Tibial nerve (tissue), 4 donors: Measurements from ENCODE around the gene ETV7. TPM values are rescaled to one million over a fixed set of nuclear protein-coding genes. Genes with fewer than 3 reads are reported as not detected.
A peak's percentile ranks its signal among the peaks of the same experiment; 100 is the strongest.

ENCODE experiments used
- DNase-seq, 2 donors: peaks; one replicate each; pipeline ENCODE4 v3.0.0-alpha.2; 2019; ENCODE audit warnings: low spot score in 2 of 2
- H3K27ac ChIP-seq, 4 donors: fragments of 200-600 bp; sonication (generic) in 3 of 4; one replicate each; pipeline ENCODE4 v1.5.1; 2017 to 2019; ENCODE audit warnings: mild to moderate bottlenecking in 1 of 4
- H3K27me3 ChIP-seq, 2 donors: fragments of 200-600 bp; sonication (generic) in 1 of 2; one replicate each; pipeline versions ENCODE4 v1.5.1 to v1.6.0; 2017 to 2019
- H3K36me3 ChIP-seq, 3 donors: fragments of 200-600 bp; sonication (generic); one replicate each; pipeline ENCODE4 v1.5.1; 2018 to 2019
- H3K4me1 ChIP-seq, 4 donors: fragments of 200-600 bp; sonication (generic) in 3 of 4; one replicate each; pipeline ENCODE4 v1.5.1; 2017 to 2019
- H3K4me3 ChIP-seq, 4 donors: fragments of 200-600 bp; sonication (generic) in 3 of 4; one replicate each; pipeline ENCODE4 v1.5.1; 2017 to 2019; ENCODE audit warnings: mild to moderate bottlenecking in 1 of 4, moderate library complexity in 1 of 4
- H3K9me3 ChIP-seq, 4 donors: fragments of 200-600 bp; sonication (generic) in 3 of 4; one replicate each; pipeline ENCODE4 v1.5.1; 2017 to 2019
- CTCF ChIP-seq, 5 experiments: fragments of 200-600 bp in 3 of 5; fragments of 450-650 bp in 2 of 5; sonication (generic) in 3 of 5; IDR thresholded peaks; one replicate each; pipeline ENCODE4 v1.5.1; 2016 to 2019; ENCODE audit warnings: antibody characterized with exemption in 5 of 5, mild to moderate bottlenecking in 3 of 5, moderate library complexity in 2 of 5
- EP300 ChIP-seq, 2 donors: sonication (generic); formaldehyde crosslinking; IDR thresholded peaks; one replicate each; pipeline ENCODE4 v1.6.1; 2017; ENCODE audit warnings: antibody characterized with exemption in 2 of 2, mild to moderate bottlenecking in 1 of 2
- POLR2A ChIP-seq, 2 donors: fragments of 450-650 bp; IDR thresholded peaks; one replicate each; pipeline ENCODE4 v1.6.1; 2017; ENCODE audit warnings: antibody characterized with exemption in 2 of 2, mild to moderate bottlenecking in 2 of 2, moderate library complexity in 2 of 2
- WGBS, 2 donors: methylation state at CpG; one replicate each; pipeline ENCODE4 v1.1.5; 2018; 5-methylcytosine and 5-hydroxymethylcytosine counted together
- total RNA-seq, 4 donors: library from RNA; depleted of rRNA; stranded (reverse); fragments of >200 nt; gene quantifications; one replicate each; pipeline ENCODE4 v1.1.0, GENCODE V29; 2016

Gene ETV7
- total RNA-seq: 1 to 10 TPM in 3 of 4 donors, under 1 TPM in 1; 0.60 to 9.2 (median 2.9) TPM

GRCh38 chr6:36387440-36388303 is at the start of gene ETV7:
TSS of gene ETV7 (minus strand) at chr6:36387669. CDS start at chr6:36387541, 128 bp downstream.
- Histone ChIP-seq H3K4me1 (peaks cover 0 to 20% (median 8%) of the 10 kb centered on the region in 4 donors), H3K9me3 (no peaks in the 10 kb centered on the region), H3K27me3 (no peaks in the 10 kb centered on the region), H3K36me3 (no peaks in the 10 kb centered on the region), H3K27ac (peak within 1 kb of the TSS; percentile 68 to 83 (median 76)), H3K4me3 (peak within 1 kb of the TSS; percentile 51 to 66 (median 63))
- TF ChIP-seq EP300 (IDR thresholded peaks at IDR 0.05): peak in 1 of 2 donors; percentile 44
- no peak for TF ChIP-seq CTCF (IDR thresholded peaks at IDR 0.05)
- no peak for DNase-seq
- WGBS, 2 donors: 9 to 26% methylated on average over 25 to 27 of the region's 65 CpGs

GRCh38 chr6:36436466-36436865 is 49.0 kb upstream of the ETV7 start:
- H3K27me3 ChIP-seq: no peaks in the 10 kb centered on the region
- peaks cover 0 to 7% (median under 1%) of the 10 kb centered on the region in 4 donors for H3K4me1 ChIP-seq
- DNase-seq: no peak
- H3K27ac ChIP-seq: no peak overlapping the region
- no peak overlapping the region for H3K4me3 ChIP-seq
- TF ChIP-seq CTCF (IDR thresholded peaks at IDR 0.05): no peak
- TF ChIP-seq POLR2A (IDR thresholded peaks at IDR 0.05): no peak
- no peak for TF ChIP-seq EP300 (IDR thresholded peaks at IDR 0.05)
- no peaks in the 10 kb centered on the region for H3K9me3 ChIP-seq
- WGBS, 2 donors: 74 to 93% methylated on average over 1 of the region's 1 CpG
- no peaks in the 10 kb centered on the region for H3K36me3 ChIP-seq

GRCh38 chr6:36432151-36432671 is 44.7 kb upstream of the ETV7 start:
- H3K36me3 ChIP-seq: no peaks in the 10 kb centered on the region
- no peak for DNase-seq
- no peaks in the 10 kb centered on the region for H3K9me3 ChIP-seq
- no peak for TF ChIP-seq POLR2A (IDR thresholded peaks at IDR 0.05)
- TF ChIP-seq CTCF (IDR thresholded peaks at IDR 0.05): no peak
- no peak for TF ChIP-seq EP300 (IDR thresholded peaks at IDR 0.05)
- H3K4me1 ChIP-seq: no peaks in the 10 kb centered on the region
- 58 to 69% methylated on average over 4 of the region's 4 CpGs for WGBS, 2 donors
- H3K27ac ChIP-seq: no peak overlapping the region
- H3K27me3 ChIP-seq: no peaks in the 10 kb centered on the region
- no peak overlapping the region for H3K4me3 ChIP-seq

- TF ChIP-seq POLR2A (IDR thresholded peaks at IDR 0.05): no peak
- TF ChIP-seq EP300 (IDR thresholded peaks at IDR 0.05): no peak
- no peak for TF ChIP-seq CTCF (IDR thresholded peaks at IDR 0.05)
- Histone ChIP-seq H3K27ac (no peak overlapping the region), H3K4me3 (no peak overlapping the region), H3K4me1 (no peaks in the 10 kb centered on the region), H3K9me3 (no peaks in the 10 kb centered on the region), H3K36me3 (no peaks in the 10 kb centered on the region), H3K27me3 (no peaks in the 10 kb centered on the region)
- WGBS, 2 donors: 62 to 68% methylated on average over 4 of the region's 4 CpGs
- DNase-seq: no peak
Measured at GRCh38 chr6:36431197-36431596, 43.7 kb upstream of the ETV7 start.

- no peaks in the 10 kb centered on the region for H3K36me3 ChIP-seq
Measured at GRCh38 chr6:36430351-36430750, 42.9 kb upstream of the ETV7 start.

More at GRCh38 chr6:36430351-36430750, 42.9 kb upstream of the ETV7 start:
- no peak for DNase-seq
- Histone ChIP-seq H3K4me3 (no peak overlapping the region), H3K9me3 (no peaks in the 10 kb centered on the region), H3K27ac (no peak overlapping the region), H3K27me3 (no peaks in the 10 kb centered on the region), H3K4me1 (no peaks in the 10 kb centered on the region)
- TF ChIP-seq EP300 (IDR thresholded peaks at IDR 0.05): no peak
- no peak for TF ChIP-seq CTCF (IDR thresholded peaks at IDR 0.05)
- no peak for TF ChIP-seq POLR2A (IDR thresholded peaks at IDR 0.05)
- 55 to 63% methylated on average over 2 of the region's 2 CpGs for WGBS, 2 donors
